GM23338 (cell line): ENCODE results near the gene ATG7. TPM values are rescaled to one million over a fixed set of nuclear protein-coding genes. Genes with fewer than 3 reads are reported as not detected.

ENCODE experiments used
- ATAC-seq: fragments of 200-7000 bp; cut with Tn5 transposase; 3 replicates; pipeline ENCODE4 v1.9.1; 2020
- DNase-seq: peaks from one replicate; pipeline ENCODE4 v3.0.0-alpha.2; 2015; ENCODE audit warnings: low spot score
- H2AFZ ChIP-seq: fragments of 200-600 bp; sonication (generic); 2 replicates; pipeline ENCODE4 v1.8.0; 2016; ENCODE audit warnings: antibody characterized with exemption, mild to moderate bottlenecking, moderate library complexity
- H3F3A ChIP-seq: fragments of 200-600 bp; sonication (generic); replicated peaks from 2 replicates; pipeline ENCODE4 v1.8.0; 2017; ENCODE audit warnings: antibody characterized with exemption, mixed run types, low read depth
- H3K27ac ChIP-seq: fragments of 200-600 bp; sonication (generic); 2 replicates; pipeline ENCODE4 v1.6.1; 2016; ENCODE audit warnings: low read depth
- H3K27me3 ChIP-seq: fragments of 200-600 bp; sonication (generic); 2 replicates; pipeline ENCODE4 v1.8.0; 2016; ENCODE audit warnings: mild to moderate bottlenecking, mixed run types, moderate library complexity; ENCODE audit not compliant: insufficient read depth
- H3K36me3 ChIP-seq: fragments of 200-600 bp; sonication (generic); 2 replicates; pipeline ENCODE4 v1.8.0; 2016; ENCODE audit warnings: mild to moderate bottlenecking; ENCODE audit not compliant: insufficient read depth
- H3K4me1 ChIP-seq: fragments of 200-600 bp; sonication (generic); 2 replicates; pipeline ENCODE4 v1.8.0; 2016; ENCODE audit warnings: mild to moderate bottlenecking, moderate library complexity; ENCODE audit not compliant: insufficient read depth
- H3K4me2 ChIP-seq: fragments of 200-600 bp; sonication (generic); 2 replicates; pipeline ENCODE4 v1.7.1; 2017; ENCODE audit warnings: mixed run types
- H3K4me3 ChIP-seq: fragments of 200-600 bp; sonication (generic); 2 replicates; pipeline ENCODE4 v1.6.1; 2016; ENCODE audit warnings: mixed run types
- H3K79me2 ChIP-seq: fragments of 200-600 bp; sonication (generic); replicated peaks from 2 replicates; pipeline ENCODE4 v1.8.0; 2017; ENCODE audit warnings: mild to moderate bottlenecking; ENCODE audit not compliant: insufficient read depth
- H3K9me2 ChIP-seq: fragments of 200-600 bp; sonication (generic); 2 replicates; pipeline ENCODE4 v1.8.0; 2017; ENCODE audit not compliant: insufficient read depth
- H4K20me1 ChIP-seq: fragments of 200-600 bp; sonication (generic); replicated peaks from 2 replicates; pipeline ENCODE4 v1.8.0; 2017; ENCODE audit warnings: mild to moderate bottlenecking; ENCODE audit not compliant: insufficient read depth
- H3K27ac Mint-ChIP-seq: 2 replicates; pipeline ENCODE4 v1.8.0; 2020; ENCODE audit warnings: inconsistent platforms, mild to moderate bottlenecking, moderate library complexity, mixed read lengths
- H3K27me3 Mint-ChIP-seq: 3 replicates; pipeline ENCODE4 v1.8.0; 2022; ENCODE audit warnings: low read depth, mild to moderate bottlenecking, moderate library complexity, mixed read lengths, inconsistent platforms; ENCODE audit not compliant: insufficient read depth, poor library complexity
- H3K36me3 Mint-ChIP-seq: 3 replicates; pipeline ENCODE4 v1.8.0; 2021; ENCODE audit warnings: low read depth, mild to moderate bottlenecking, inconsistent platforms, moderate library complexity, mixed read lengths
- H3K4me1 Mint-ChIP-seq: 3 replicates; pipeline ENCODE4 v1.8.0; 2020; ENCODE audit warnings: mild to moderate bottlenecking, inconsistent platforms, mixed read lengths
- H3K4me3 Mint-ChIP-seq: 3 replicates; pipeline ENCODE4 v1.8.0; 2021; ENCODE audit warnings: moderate library complexity, mild to moderate bottlenecking, inconsistent platforms, mixed read lengths
- H3K9me3 Mint-ChIP-seq: 3 replicates; pipeline ENCODE4 v1.8.0; 2020; ENCODE audit warnings: moderate library complexity, mild to moderate bottlenecking, inconsistent platforms, mixed read lengths
- CTCF ChIP-seq, 2 experiments: fragments of 200-600 bp in 1 of 2; sonication (generic) in 1 of 2; conservative IDR thresholded peaks; 2 replicates each; pipeline versions ENCODE4 v1.5.1 to v1.6.1; 2016 to 2017; ENCODE audit warnings: antibody characterized with exemption in 2 of 2, low read depth in 2 of 2, mild to moderate bottlenecking in 2 of 2, moderate library complexity in 1 of 2
- ETS1 ChIP-seq: IDR thresholded peaks from 2 replicates; pipeline ENCODE4 v1.6.1; 2016; ENCODE audit warnings: antibody characterized with exemption
- EZH2 ChIP-seq: fragments of 200-600 bp; sonication (generic); IDR thresholded peaks from one replicate; pipeline ENCODE4 v1.8.0; 2017; ENCODE audit warnings: antibody characterized with exemption, mild to moderate bottlenecking, low read depth; ENCODE audit not compliant: unreplicated experiment
- EZH2phosphoT487 ChIP-seq: fragments of 200-600 bp; sonication (generic); IDR thresholded peaks from one replicate; pipeline ENCODE4 v1.8.1; 2018; ENCODE audit warnings: antibody characterized with exemption; ENCODE audit not compliant: unreplicated experiment
- JUNB ChIP-seq: IDR thresholded peaks from one replicate; pipeline ENCODE4 v1.6.1; 2016; ENCODE audit warnings: antibody characterized with exemption; ENCODE audit not compliant: unreplicated experiment
- NANOG ChIP-seq: IDR thresholded peaks from 2 replicates; pipeline ENCODE4 v1.6.1; 2016; ENCODE audit warnings: antibody characterized with exemption, borderline replicate concordance
- POLR2AphosphoS5 ChIP-seq: IDR thresholded peaks from 2 replicates; pipeline ENCODE4 v1.6.1; 2016; ENCODE audit warnings: antibody characterized with exemption, low read depth
- REST ChIP-seq: IDR thresholded peaks from one replicate; pipeline ENCODE4 v1.6.1; 2018; ENCODE audit warnings: antibody characterized with exemption; ENCODE audit not compliant: unreplicated experiment
- STAT1 ChIP-seq: IDR thresholded peaks from one replicate; pipeline ENCODE4 v1.6.1; 2016; ENCODE audit warnings: antibody characterized with exemption; ENCODE audit not compliant: unreplicated experiment
- ZNF114 ChIP-seq: fragments of 250-450 bp; sonication (Bioruptor Pico); IDR thresholded peaks from 2 replicates; pipeline ENCODE4 v1.5.0; 2020; ENCODE audit warnings: mild to moderate bottlenecking, moderate library complexity
- ZNF331 ChIP-seq: fragments of 250-450 bp; sonication (Bioruptor Pico); IDR thresholded peaks from 2 replicates; pipeline ENCODE4 v1.5.0; 2020; ENCODE audit warnings: low read depth, mild to moderate bottlenecking, moderate library complexity
- ZNF462 ChIP-seq: fragments of 250-450 bp; sonication (Bioruptor Pico); IDR thresholded peaks from 2 replicates; pipeline ENCODE4 v1.5.0; 2020; ENCODE audit warnings: mild to moderate bottlenecking, moderate library complexity
- polyA plus RNA-seq: library from polyadenylated mRNA; unstranded; fragments of >200 nt; fragmentation: Nextera tagmentation; extraction: Ambion mirVana; gene quantifications from 2 replicates; pipeline ENCODE4 v1.2.1, GENCODE V29; 2016
- total RNA-seq: library from RNA; depleted of rRNA; stranded (reverse); fragments of >200 nt; shearing (Covaris generic); gene quantifications from 2 replicates; pipeline ENCODE4 v1.2.3, GENCODE V29; 2014

Gene ATG7
- total and polyA plus RNA-seq, 2 experiments from 2014 or later: 16.2 to 36.7 TPM

GRCh38 chr3:11431319-11431718 lies 159.1 kb downstream of the ATG7 start:
- no peak overlapping the region for H3K27ac ChIP-seq
- no peaks in the 10 kb centered on the region for H4K20me1 ChIP-seq
- no peaks in the 10 kb centered on the region for H3K9me2 ChIP-seq
- no peaks in the 10 kb centered on the region for H3K4me1 ChIP-seq
- no peaks in the 10 kb centered on the region for H3K4me1 Mint-ChIP-seq
- no peaks in the 10 kb centered on the region for H3K79me2 ChIP-seq
- H3K36me3 Mint-ChIP-seq: no peaks in the 10 kb centered on the region
- no peaks in the 10 kb centered on the region for H3K36me3 ChIP-seq
- no peak overlapping the region for H3K4me3 Mint-ChIP-seq
- no peak for TF ChIP-seq NANOG
- TF ChIP-seq STAT1: no peak
- no peak for TF ChIP-seq CTCF (conservative IDR thresholded peaks at IDR 0.05; ENCODE audit: low read depth in 2 of 2)
- no peak for TF ChIP-seq ZNF462 (CRISPR knock-in tag)
- no peak for TF ChIP-seq REST
- TF ChIP-seq POLR2AphosphoS5: no peak
- no peak for TF ChIP-seq JUNB
- no peak for TF ChIP-seq EZH2phosphoT487
- TF ChIP-seq ZNF114 (CRISPR knock-in tag): no peak
- no peak for TF ChIP-seq EZH2
- no peak for TF ChIP-seq ETS1
- no peak for TF ChIP-seq ZNF331 (CRISPR knock-in tag)
- no peak overlapping the region for H3K4me2 ChIP-seq
- H3F3A ChIP-seq: no peaks in the 10 kb centered on the region
- no peaks in the 10 kb centered on the region for H3K9me3 Mint-ChIP-seq
- H3K4me3 ChIP-seq: no peak overlapping the region
- DNase-seq (no peak), ATAC-seq (no peak)
- no peak overlapping the region for H2AFZ ChIP-seq
- no peaks in the 10 kb centered on the region for H3K27me3 Mint-ChIP-seq
- no peak overlapping the region for H3K27ac Mint-ChIP-seq
- no peaks in the 10 kb centered on the region for H3K27me3 ChIP-seq
